Panc1 (cell line): Measurements from ENCODE around the gene NRP1.
A peak's percentile ranks its signal among the peaks of the same experiment; 100 is the strongest.

Experiments used
- CTCF ChIP-seq: fragments of 450-650 bp; IDR thresholded peaks from 2 replicates; pipeline ENCODE4 v1.5.1; 2017; ENCODE audit warnings: mild to moderate bottlenecking
- POLR2AphosphoS5 ChIP-seq: IDR thresholded peaks from 2 replicates; pipeline ENCODE4 v1.6.1; 2012; ENCODE audit warnings: mild to moderate bottlenecking, low read depth, low read length, moderate library complexity
- TCF7L2 ChIP-seq: IDR thresholded peaks from 2 replicates; pipeline ENCODE4 v1.6.1; 2011; ENCODE audit warnings: mild to moderate bottlenecking, low read depth, low read length, inconsistent platforms

GRCh38 chr10:33330543-33331378 is 3.7 kb downstream of the NRP1 start:
- peak; percentile 85 for TF ChIP-seq CTCF
- TF ChIP-seq TCF7L2, result peak; percentile 57; the same call in 1 of the 2 replicates
- no peak for TF ChIP-seq POLR2AphosphoS5
